GM12878 (cell line): ENCODE results near the gene INTS6L. TPM values are rescaled to one million over a fixed set of nuclear protein-coding genes. Genes with fewer than 3 reads are reported as not detected.

Experiments
- ATAC-seq: fragments of 200-7000 bp; cut with Tn5 transposase; 3 replicates; pipeline ENCODE4 v1.9.1; 2020; ENCODE audit warnings: mild to moderate bottlenecking, moderate library complexity
- BruUV-seq: library from RNA; stranded (reverse); fragments of 400-500 nt; replicated peaks from 2 replicates; lab custom pipeline; 2021; lab: Mats Ljungman, UMichigan
- CTCF ChIA-PET: fragments of 300-600 bp; sonication (Branson Sonifier 250); formaldehyde crosslinking; extraction: SDS; loops from one replicate; lab custom pipeline; 2021; ENCODE audit warnings: inconsistent platforms; lab: Yijun Ruan, JAX
- POLR2A ChIA-PET: fragments of 350-600 bp; formaldehyde crosslinking; extraction: SDS; loops from one replicate; lab custom pipeline; 2021; ENCODE audit warnings: inconsistent platforms; lab: Charles Lee
- RAD21 ChIA-PET: fragments of 300-600 bp; sonication (Branson Sonifier 250); formaldehyde crosslinking; loops from one replicate; lab custom pipeline; 2023; ENCODE audit warnings: antibody characterized with exemption; ENCODE audit not compliant: unreplicated experiment; lab: Charles Lee
- SMC1A ChIA-PET: fragments of 300-600 bp; sonication (Branson Sonifier 250); formaldehyde crosslinking; loops from one replicate; lab custom pipeline; 2023; ENCODE audit not compliant: unreplicated experiment, uncharacterized antibody; lab: Charles Lee
- DNase-seq: peaks from one replicate; pipeline ENCODE4 v3.0.0-alpha.2; 2011; ENCODE audit warnings: low read depth, low spot score
- FAIRE-seq: peaks from 3 replicates; lab custom pipeline; 2011; peaks lifted over from hg19 to GRCh38; lab: Jason Lieb, UNC
- H2AFZ ChIP-seq: 2 replicates; pipeline ENCODE4 v1.6.0; 2011; ENCODE audit warnings: low read depth, low read length, control low read depth; ENCODE audit not compliant: control insufficient read depth
- H3K27ac ChIP-seq: 2 replicates; pipeline ENCODE4 v1.5.1; 2011; ENCODE audit warnings: control low read depth; ENCODE audit not compliant: control insufficient read depth, insufficient read depth
- H3K27me3 ChIP-seq, 2 experiments: replicated peaks in 1 of 2; 2 replicates each; pipeline versions ENCODE4 v1.6.0 to v1.6.1; 2011; ENCODE audit warnings: low read length in 1 of 2; ENCODE audit not compliant: control insufficient read depth in 2 of 2, insufficient read depth in 2 of 2
- H3K36me3 ChIP-seq, 2 experiments: 2 replicates each; pipeline ENCODE4 v1.5.1; 2011; ENCODE audit warnings: low read length in 1 of 2; ENCODE audit not compliant: control insufficient read depth in 2 of 2, insufficient read depth in 2 of 2
- H3K4me1 ChIP-seq: 2 replicates; pipeline ENCODE4 v1.6.1; 2011; ENCODE audit warnings: mild to moderate bottlenecking, low read length, moderate library complexity, mixed read lengths; ENCODE audit not compliant: control insufficient read depth, insufficient read depth
- H3K4me2 ChIP-seq: 2 replicates; pipeline ENCODE4 v1.6.0; 2011; ENCODE audit warnings: control low read depth; ENCODE audit not compliant: control insufficient read depth, insufficient read depth
- H3K4me3 ChIP-seq: fragments of 200-600 bp; sonication (generic); 2 replicates; pipeline ENCODE4 v1.5.1; 2016
- H3K79me2 ChIP-seq: 2 replicates; pipeline ENCODE4 v1.6.0; 2011; ENCODE audit warnings: low read length; ENCODE audit not compliant: control insufficient read depth, insufficient read depth
- H3K9ac ChIP-seq: 2 replicates; pipeline ENCODE4 v1.8.0; 2011; ENCODE audit warnings: low read length, control low read depth, mixed read lengths; ENCODE audit not compliant: control insufficient read depth, insufficient read depth
- H3K9me3 ChIP-seq: replicated peaks from 3 replicates; pipeline ENCODE4 v1.5.1; 2011; ENCODE audit warnings: mild to moderate bottlenecking, low read length; ENCODE audit not compliant: control insufficient read depth, insufficient read depth
- H4K20me1 ChIP-seq: 2 replicates; pipeline ENCODE4 v1.6.0; 2011; ENCODE audit not compliant: control insufficient read depth, insufficient read depth
- BACH1 ChIP-seq: fragments of 450-650 bp; IDR thresholded peaks from 2 replicates; pipeline ENCODE4 v1.6.1; 2017; ENCODE audit warnings: mild to moderate bottlenecking, borderline replicate concordance
- CREB1 ChIP-seq: IDR thresholded peaks from 2 replicates; pipeline ENCODE4 v1.6.1; 2012; ENCODE audit warnings: low read depth, mild to moderate bottlenecking, inconsistent platforms
- EGR1 ChIP-seq, 2 experiments: IDR thresholded peaks; 1 replicate in 1 of 2; 2 replicates in 1 of 2; pipeline ENCODE4 v1.6.1; 2011 to 2012; ENCODE audit warnings: low read depth in 2 of 2, low read length in 2 of 2, borderline replicate concordance in 1 of 2, mild to moderate bottlenecking in 1 of 2, moderate library complexity in 1 of 2
- EP300 ChIP-seq, 2 experiments: fragments of 150-350 bp in 1 of 2; IDR thresholded peaks; 2 replicates each; pipeline ENCODE4 v1.6.1; 2011 to 2012; ENCODE audit warnings: low read depth in 2 of 2, low read length in 2 of 2, borderline replicate concordance in 1 of 2, improper control_type of control experiment in 1 of 2, inconsistent platforms in 1 of 2; ENCODE audit not compliant: control insufficient read depth in 1 of 2
- HCFC1 ChIP-seq: fragments of 150-350 bp; IDR thresholded peaks from 2 replicates; pipeline ENCODE4 v1.6.1; 2014; ENCODE audit warnings: low read length
- IKZF2 ChIP-seq, 2 experiments: fragments of 450-650 bp; IDR thresholded peaks; 2 replicates each; pipeline ENCODE4 v1.6.1; 2017; ENCODE audit warnings: mild to moderate bottlenecking in 2 of 2, moderate library complexity in 2 of 2
- KLF5 ChIP-seq: fragments of 450-650 bp; IDR thresholded peaks from 2 replicates; pipeline ENCODE4 v1.6.1; 2014; ENCODE audit warnings: mild to moderate bottlenecking; ENCODE audit not compliant: partially characterized antibody
- MEF2B ChIP-seq: fragments of 450-650 bp; IDR thresholded peaks from 2 replicates; pipeline ENCODE4 v1.6.1; 2018; ENCODE audit warnings: mild to moderate bottlenecking, moderate library complexity; ENCODE audit not compliant: partially characterized antibody, poor library complexity, severe bottlenecking
- MTA3 ChIP-seq: IDR thresholded peaks from 2 replicates; pipeline ENCODE4 v1.6.1; 2012; ENCODE audit warnings: low read length, inconsistent platforms, borderline replicate concordance
- PAX8 ChIP-seq: fragments of 450-650 bp; IDR thresholded peaks from 2 replicates; pipeline ENCODE4 v1.6.1; 2017; ENCODE audit warnings: mild to moderate bottlenecking, moderate library complexity
- POLR2AphosphoS5 ChIP-seq: IDR thresholded peaks from 2 replicates; pipeline ENCODE4 v1.6.1; 2011; ENCODE audit warnings: mild to moderate bottlenecking, low read length, inconsistent platforms
- SMARCA5 ChIP-seq: fragments of 450-650 bp; IDR thresholded peaks from 2 replicates; pipeline ENCODE4 v1.6.1; 2017; ENCODE audit warnings: mild to moderate bottlenecking
- SMC3 ChIP-seq: IDR thresholded peaks from 2 replicates; pipeline ENCODE4 v1.6.1; 2011; ENCODE audit warnings: low read length, improper control_type of control experiment, borderline replicate concordance
- WGBS: methylation state at CpG from one replicate; pipeline ENCODE4 v1.1.6; 2016; ENCODE audit warnings: low lambda C conversion rate; ENCODE audit not compliant: insufficient replicate concordance, insufficient coverage; ENCODE audit errors: missing lambda C conversion rate; 5-methylcytosine and 5-hydroxymethylcytosine counted together
- in situ Hi-C: fragments of 300-500 bp; cut with MboI; formaldehyde crosslinking; loops from 9 replicates; pipeline ENCODE4 v1.14.3; 2018; ENCODE audit warnings: mixed read lengths
- intact Hi-C: fragments of 100-400 bp; cut with micrococcal nuclease; formaldehyde crosslinking; loops from one replicate; pipeline ENCODE4 v1.14.2; 2022; ENCODE audit not compliant: unreplicated experiment
- polyA plus RNA-seq, 11 experiments: library from polyadenylated mRNA; depleted of rRNA in 4 of 11; unstranded in 6 of 11; stranded (reverse) in 5 of 11; fragments of >200 nt; fragmentation: Nextera tagmentation in 4 of 11; fragmentation: Illumina TruSeq in 1 of 11; extraction: Ambion mirVana in 4 of 11; extraction: Trizol in 1 of 11; gene quantifications; 1 replicate in 1 of 11; 2 replicates in 10 of 11; pipeline versions ENCODE4 v1.2.1 to v1.2.3, GENCODE V29; 2011 to 2016; ENCODE audit warnings: inconsistent platforms in 2 of 11, missing spikeins in 2 of 11, low read depth in 1 of 11
- total RNA-seq, 4 experiments: library from RNA; depleted of rRNA in 3 of 4; stranded (reverse); fragments of >200 nt in 3 of 4; fragmentation: Illumina TruSeq in 1 of 4; extraction: Trizol in 1 of 4; gene quantifications; 2 replicates each; pipeline versions ENCODE4 v1.2.1 to v1.2.3, GENCODE V29; 2013 to 2021
- TF ChIP-seq, protein P1 (sequence below): fragments of 150-350 bp; IDR thresholded peaks from 2 replicates; pipeline ENCODE4 v1.6.1; 2014; ENCODE audit warnings: mild to moderate bottlenecking, low read depth, low read length
- TF ChIP-seq, protein P2 (sequence below): IDR thresholded peaks from 2 replicates; pipeline ENCODE4 v1.6.1; 2011; ENCODE audit warnings: low read depth, mild to moderate bottlenecking, low read length, moderate library complexity, borderline replicate concordance; ENCODE audit errors: extremely low read depth

Gene INTS6L
- total and polyA plus RNA-seq, 10 of the 15 experiments (the other 5 are each of a cell fraction or from before 2014, with no cell fraction given): 4.9 to 84.9 (median 15.3) TPM

DNA sequence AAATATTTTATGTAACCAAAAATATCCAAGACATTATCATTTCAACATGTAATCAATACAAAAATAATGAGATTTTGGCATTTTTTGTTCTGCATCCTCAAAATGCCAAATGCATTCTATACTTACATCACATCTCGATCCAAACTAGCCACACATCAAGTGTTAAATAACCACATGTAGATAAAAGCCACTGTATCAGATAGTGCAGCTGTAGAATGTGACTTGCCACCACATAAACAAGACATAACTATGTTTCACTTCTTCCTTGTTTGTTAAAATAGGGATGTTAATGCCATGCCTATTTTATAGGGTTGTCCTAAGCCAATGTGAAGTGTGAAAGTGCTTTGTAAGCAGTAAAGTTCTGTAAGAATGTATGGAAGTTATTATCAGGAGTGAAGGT is 20.9 kb downstream of the INTS6L start:
- no peak for DNase-seq
- H3K27me3 ChIP-seq: no peaks in the 10 kb centered on the region
- CTCF ChIA-PET: interaction anchor here (0.8 to 2.5 kb wide), 2 partner anchors 56 to 60 kb away, joined by 3 to 8 read pairs; no protein-coding TSS in a partner anchor
- no peaks in the 10 kb centered on the region for H3K9me3 ChIP-seq
- SMC1A ChIA-PET: no interaction called here
- RAD21 ChIA-PET: no interaction called here
- no peak for FAIRE-seq
- in situ Hi-C loops (no loop called here), intact Hi-C loops (no loop called here)
- H3K4me1 ChIP-seq: no peaks in the 10 kb centered on the region
- no peak overlapping the region for H2AFZ ChIP-seq
- H3K4me3 ChIP-seq: no peak overlapping the region
- H3K9ac ChIP-seq: no peak overlapping the region
- no peak for TF ChIP-seq PAX8
- no TSS peak for BruUV-seq
- POLR2A ChIA-PET: interaction anchor here (1.1 kb wide), 1 partner anchor 9 kb away, joined by 3 read pairs; no protein-coding TSS in a partner anchor
- H3K4me2 ChIP-seq: no peak overlapping the region
- ATAC-seq: no peak
- 62% methylated on average over 1 of the region's 1 CpG for WGBS
- no peaks in the 10 kb centered on the region for H4K20me1 ChIP-seq
- H3K79me2 ChIP-seq: no peaks in the 10 kb centered on the region
- H3K27ac ChIP-seq: no peak overlapping the region
- no peaks in the 10 kb centered on the region for H3K36me3 ChIP-seq

DNA sequence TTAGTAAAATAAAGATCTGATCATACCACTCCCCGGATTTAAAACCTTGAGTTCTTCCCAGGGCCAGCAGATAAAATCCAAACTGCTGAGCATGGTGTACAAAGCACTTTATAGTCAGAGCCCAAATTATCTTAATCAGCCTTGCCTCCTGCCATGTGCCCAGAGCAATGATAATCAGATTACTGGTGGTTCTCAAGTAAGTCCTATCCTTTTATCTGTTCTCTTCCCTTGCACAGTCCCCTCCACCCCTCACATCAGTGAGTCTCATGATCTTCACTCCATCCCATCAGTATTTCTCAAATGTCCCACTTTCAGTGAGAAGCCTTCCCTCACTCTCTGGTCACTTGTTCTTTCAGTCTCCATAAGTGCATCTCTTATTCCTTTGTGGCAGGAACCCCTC is 22.7 kb downstream of the INTS6L start:
- H3K36me3 ChIP-seq: no peaks in the 10 kb centered on the region; a peak in 1 of 4 replicates
- H3K27ac ChIP-seq: no peak overlapping the region
- H3K9me3 ChIP-seq: no peaks in the 10 kb centered on the region
- no peaks in the 10 kb centered on the region for H4K20me1 ChIP-seq
- WGBS: 65% methylated on average over 1 of the region's 1 CpG
- ATAC-seq (no peak), DNase-seq (no peak), FAIRE-seq (no peak)
- no peak overlapping the region for H3K4me2 ChIP-seq
- SMC1A ChIA-PET: interaction anchor here (1.3 to 1.8 kb wide), 3 partner anchors 11 to 55 kb away, joined by 4 to 5 read pairs (median 4); no protein-coding TSS in a partner anchor
- POLR2A ChIA-PET: interaction anchor here (2.2 kb wide), 1 partner anchor 10 kb away, joined by 8 read pairs; no protein-coding TSS in a partner anchor
- in situ Hi-C loops (no loop called here), intact Hi-C loops (no loop called here)
- CTCF ChIA-PET: interaction anchor here (1.3 to 3.1 kb wide), 8 partner anchors 9 to 61 kb away, joined by 3 to 20 read pairs (median 10); no protein-coding TSS in a partner anchor
- no peak overlapping the region for H2AFZ ChIP-seq
- H3K4me1 ChIP-seq: no peaks in the 10 kb centered on the region
- H3K9ac ChIP-seq: no peak overlapping the region
- no peaks in the 10 kb centered on the region for H3K79me2 ChIP-seq
- no TSS peak for BruUV-seq
- RAD21 ChIA-PET: interaction anchor here (0.6 kb wide), 1 partner anchor 58 kb away, joined by 3 read pairs; no protein-coding TSS in a partner anchor
- no peak overlapping the region for H3K4me3 ChIP-seq
- TF ChIP-seq HCFC1 (no peak), SMC3 (no peak), POLR2AphosphoS5 (no peak), EP300 (IDR thresholded peaks at IDR 0.05; ENCODE audit: borderline replicate concordance in 1 of 2, control insufficient read depth in 1 of 2, low read depth in 2 of 2, low read length in 2 of 2) (no peak), BACH1 (no peak), EGR1 (IDR thresholded peaks at IDR 0.05; ENCODE audit: borderline replicate concordance in 1 of 2, low read depth in 2 of 2, low read length in 2 of 2) (no peak), CREB1 (no peak), MTA3 (no peak), IKZF2 (IDR thresholded peaks at IDR 0.05) (no peak), SMARCA5 (no peak), MEF2B (no peak), KLF5 (no peak)
- TF ChIP-seq, protein P1, sequence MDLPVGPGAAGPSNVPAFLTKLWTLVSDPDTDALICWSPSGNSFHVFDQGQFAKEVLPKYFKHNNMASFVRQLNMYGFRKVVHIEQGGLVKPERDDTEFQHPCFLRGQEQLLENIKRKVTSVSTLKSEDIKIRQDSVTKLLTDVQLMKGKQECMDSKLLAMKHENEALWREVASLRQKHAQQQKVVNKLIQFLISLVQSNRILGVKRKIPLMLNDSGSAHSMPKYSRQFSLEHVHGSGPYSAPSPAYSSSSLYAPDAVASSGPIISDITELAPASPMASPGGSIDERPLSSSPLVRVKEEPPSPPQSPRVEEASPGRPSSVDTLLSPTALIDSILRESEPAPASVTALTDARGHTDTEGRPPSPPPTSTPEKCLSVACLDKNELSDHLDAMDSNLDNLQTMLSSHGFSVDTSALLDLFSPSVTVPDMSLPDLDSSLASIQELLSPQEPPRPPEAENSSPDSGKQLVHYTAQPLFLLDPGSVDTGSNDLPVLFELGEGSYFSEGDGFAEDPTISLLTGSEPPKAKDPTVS: no peak
- TF ChIP-seq, protein P2, sequence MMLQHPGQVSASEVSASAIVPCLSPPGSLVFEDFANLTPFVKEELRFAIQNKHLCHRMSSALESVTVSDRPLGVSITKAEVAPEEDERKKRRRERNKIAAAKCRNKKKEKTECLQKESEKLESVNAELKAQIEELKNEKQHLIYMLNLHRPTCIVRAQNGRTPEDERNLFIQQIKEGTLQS: no peak
- no peaks in the 10 kb centered on the region for H3K27me3 ChIP-seq
